ENCODE measurements around the gene PSMD13. TPM values are rescaled to one million over a fixed set of nuclear protein-coding genes. Genes with fewer than 3 reads are reported as not detected.
A peak's percentile ranks its signal among the peaks of the same experiment; 100 is the strongest.

The PSMD13 gene
- total RNA-seq, 1 experiment from 2014 or later: 179 TPM

GRCh38 chr11:289712-290620 lies 53.2 kb downstream of the PSMD13 start:
- Histone ChIP-seq H3K9me3 (ENCODE audit: control insufficient read depth in 1 of 2, insufficient read depth in 1 of 2, low read depth in 1 of 2, low read length in 2 of 2) (no peaks in the 10 kb centered on the region), H3K4me1 (ENCODE audit: control insufficient read depth in 1 of 2, insufficient read depth in 2 of 2, low read length in 2 of 2) (peaks cover 14 to 25% of the 10 kb centered on the region in 2 experiments), H3K9ac (ENCODE audit: low read length) (peak overlapping the region; percentile 68), H2AFZ (ENCODE audit: low read depth, low read length, poor library complexity, severe bottlenecking) (no peak overlapping the region), H4K20me1 (ENCODE audit: insufficient read depth) (no peaks in the 10 kb centered on the region), H3K4me3 (replicated peaks in 1 of 2; ENCODE audit: low read depth in 1 of 2, low read length in 2 of 2) (peak overlapping the region; percentile 59 to 63), H3K27me3 (ENCODE audit: insufficient read depth, low read length) (no peaks in the 10 kb centered on the region), H3K9me2 (ENCODE audit: insufficient read depth) (no peaks in the 10 kb centered on the region), H3K27ac (ENCODE audit: low read depth, low read length) (peak overlapping the region; percentile 56; the same call in 1 of the 2 replicates), H3K36me3 (ENCODE audit: control insufficient read depth in 1 of 2, insufficient read depth in 2 of 2, low read length in 2 of 2) (peaks cover 0 to 5% of the 10 kb centered on the region in 2 experiments; a peak in 3 of 4 replicates), H3K4me2 (ENCODE audit: low read length) (peak overlapping the region; percentile 90), H3K79me2 (ENCODE audit: insufficient read depth, low read length) (peaks cover 7% of the 10 kb centered on the region; the same call in 1 of the 2 replicates)
- ChIA-PET POLR2A (no interaction called here), RAD21 (ENCODE audit: low non-redundant PET in 1 of 2, low total read pairs in 2 of 2, uncharacterized antibody in 2 of 2, unreplicated experiment in 2 of 2) (no interaction called here), CTCF (no interaction called here)
- intact Hi-C loops (cut with micrococcal nuclease): loop anchor here (5.0 kb wide), 1 partner anchor 53 kb away; the partner anchor contains the start of genes PSMD13 and SIRT3
- ATAC-seq (no peak), DNase-seq (ENCODE audit: low read depth, low spot score) (no peak)
- TSS peak; percentile 61 for BruUV-seq (replicated peaks)
- no peak for TF ChIP-seq SIN3A (IDR thresholded peaks at IDR 0.05; ENCODE audit: low read depth)
- TF ChIP-seq CEBPB (IDR thresholded peaks at IDR 0.05; ENCODE audit: low read depth): no peak

GRCh38 chr11:290621-291231 lies 54.0 kb downstream of the PSMD13 start:
- ChIA-PET RAD21 (ENCODE audit: low non-redundant PET in 1 of 2, low total read pairs in 2 of 2, uncharacterized antibody in 2 of 2, unreplicated experiment in 2 of 2) (no interaction called here), POLR2A (no interaction called here), CTCF (no interaction called here)
- Histone ChIP-seq H3K9ac (ENCODE audit: low read length) (no peak overlapping the region), H3K4me3 (replicated peaks in 1 of 2; ENCODE audit: low read depth in 1 of 2, low read length in 2 of 2) (no peak overlapping the region), H3K9me2 (ENCODE audit: insufficient read depth) (no peaks in the 10 kb centered on the region), H4K20me1 (ENCODE audit: insufficient read depth) (no peaks in the 10 kb centered on the region), H3K79me2 (ENCODE audit: insufficient read depth, low read length) (peaks cover 7% of the 10 kb centered on the region; the same call in 1 of the 2 replicates), H3K4me1 (ENCODE audit: control insufficient read depth in 1 of 2, insufficient read depth in 2 of 2, low read length in 2 of 2) (peaks cover 14 to 25% of the 10 kb centered on the region in 2 experiments), H3K4me2 (ENCODE audit: low read length) (no peak overlapping the region), H3K27me3 (ENCODE audit: insufficient read depth, low read length) (no peaks in the 10 kb centered on the region), H3K36me3 (ENCODE audit: control insufficient read depth in 1 of 2, insufficient read depth in 2 of 2, low read length in 2 of 2) (peaks cover 0 to 5% of the 10 kb centered on the region in 2 experiments; a peak in 3 of 4 replicates), H3K9me3 (ENCODE audit: control insufficient read depth in 1 of 2, insufficient read depth in 1 of 2, low read depth in 1 of 2, low read length in 2 of 2) (no peaks in the 10 kb centered on the region), H3K27ac (ENCODE audit: low read depth, low read length) (peak overlapping the region; percentile 29; the same call in 1 of the 2 replicates), H2AFZ (ENCODE audit: low read depth, low read length, poor library complexity, severe bottlenecking) (no peak overlapping the region)
- BruUV-seq (replicated peaks): no TSS peak
- ATAC-seq (no peak), DNase-seq (ENCODE audit: low read depth, low spot score) (no peak)
- intact Hi-C loops (cut with micrococcal nuclease): no loop called here
- no peak for TF ChIP-seq SIN3A (IDR thresholded peaks at IDR 0.05; ENCODE audit: low read depth)
- no peak for TF ChIP-seq EGR1 (IDR thresholded peaks at IDR 0.05; ENCODE audit: low read depth)
- no peak for TF ChIP-seq JUND (IDR thresholded peaks at IDR 0.05)
- TF ChIP-seq MAX (IDR thresholded peaks at IDR 0.05): no peak
- TF ChIP-seq CEBPB (IDR thresholded peaks at IDR 0.05; ENCODE audit: low read depth): no peak
- no peak for TF ChIP-seq ZBTB33 (IDR thresholded peaks at IDR 0.05; ENCODE audit: extremely low read depth, insufficient replicate concordance, low read length)
- TF ChIP-seq TCF7L2 (IDR thresholded peaks at IDR 0.05; ENCODE audit: borderline replicate concordance, extremely low read depth, insufficient read depth, insufficient read length): no peak
- no peak for TF ChIP-seq POLR2A (IDR thresholded peaks at IDR 0.05; ENCODE audit: borderline replicate concordance, extremely low read depth, insufficient read depth, insufficient read length)
- TF ChIP-seq SP1 (IDR thresholded peaks at IDR 0.05; ENCODE audit: low read depth): no peak
- no peak for TF ChIP-seq ZNF274 (IDR thresholded peaks at IDR 0.05; ENCODE audit: low read depth, low read length)
- TF ChIP-seq POLR2AphosphoS5 (IDR thresholded peaks at IDR 0.05; ENCODE audit: low read depth, low read length): no peak
- TF ChIP-seq FOSL1 (IDR thresholded peaks at IDR 0.05; ENCODE audit: low read depth): no peak

Measured in HCT116 (cell line).